GM23248 (cell line): ENCODE data around the gene ELAVL1. TPM values are rescaled to one million over a fixed set of nuclear protein-coding genes. Genes with fewer than 3 reads are reported as not detected.

Experiments
- DNase-seq: peaks from one replicate; pipeline ENCODE4 v3.0.0-alpha.2; 2015
- H2AFZ ChIP-seq: fragments of 200-600 bp; sonication (generic); 2 replicates; pipeline ENCODE4 v1.6.1; 2016; ENCODE audit warnings: antibody characterized with exemption
- H3F3A ChIP-seq: fragments of 200-600 bp; sonication (generic); 2 replicates; pipeline ENCODE4 v1.6.1; 2016; ENCODE audit warnings: mild to moderate bottlenecking, antibody characterized with exemption, mixed run types; ENCODE audit not compliant: insufficient read depth
- H3K27ac ChIP-seq: fragments of 200-600 bp; sonication (generic); 2 replicates; pipeline ENCODE4 v1.5.1; 2016; ENCODE audit warnings: mild to moderate bottlenecking
- H3K27me3 ChIP-seq: fragments of 200-600 bp; sonication (generic); replicated peaks from 2 replicates; pipeline ENCODE4 v1.6.1; 2016; ENCODE audit warnings: mild to moderate bottlenecking; ENCODE audit not compliant: insufficient read depth
- H3K36me3 ChIP-seq: fragments of 200-600 bp; sonication (generic); 2 replicates; pipeline ENCODE4 v1.6.1; 2016; ENCODE audit warnings: low read depth, mild to moderate bottlenecking
- H3K4me1 ChIP-seq: fragments of 200-600 bp; sonication (generic); 2 replicates; pipeline ENCODE4 v1.6.1; 2016; ENCODE audit warnings: mild to moderate bottlenecking; ENCODE audit not compliant: insufficient read depth
- H3K4me2 ChIP-seq: fragments of 200-600 bp; sonication (generic); one replicate; pipeline ENCODE4 v1.6.1; 2016; ENCODE audit warnings: mild to moderate bottlenecking; ENCODE audit not compliant: unreplicated experiment
- H3K4me3 ChIP-seq: fragments of 200-600 bp; sonication (generic); 2 replicates; pipeline ENCODE4 v1.5.1; 2016; ENCODE audit warnings: mild to moderate bottlenecking
- H3K79me2 ChIP-seq: fragments of 200-600 bp; sonication (generic); 2 replicates; pipeline ENCODE4 v1.6.1; 2016; ENCODE audit warnings: mild to moderate bottlenecking; ENCODE audit not compliant: insufficient read depth
- H3K9ac ChIP-seq: fragments of 200-600 bp; sonication (generic); 2 replicates; pipeline ENCODE4 v1.6.1; 2016; ENCODE audit warnings: mild to moderate bottlenecking
- H3K9me2 ChIP-seq: fragments of 200-600 bp; sonication (generic); 2 replicates; pipeline ENCODE4 v1.6.1; 2016; ENCODE audit warnings: mixed run types, mild to moderate bottlenecking, moderate library complexity; ENCODE audit not compliant: insufficient read depth
- H3K9me3 ChIP-seq: fragments of 200-600 bp; sonication (generic); one replicate; pipeline ENCODE4 v1.6.1; 2017; ENCODE audit warnings: low read depth
- H4K20me1 ChIP-seq: fragments of 200-600 bp; sonication (generic); 2 replicates; pipeline ENCODE4 v1.6.0; 2016; ENCODE audit not compliant: insufficient read depth
- EZH2 ChIP-seq: fragments of 200-600 bp; sonication (generic); IDR thresholded peaks from 2 replicates; pipeline ENCODE4 v1.6.1; 2018; ENCODE audit warnings: antibody characterized with exemption, mild to moderate bottlenecking; ENCODE audit not compliant: insufficient read depth, poor library complexity, severe bottlenecking
- EZH2phosphoT487 ChIP-seq: fragments of 200-600 bp; sonication (generic); IDR thresholded peaks from 2 replicates; pipeline ENCODE4 v1.6.1; 2018; ENCODE audit warnings: antibody characterized with exemption, moderate library complexity, mild to moderate bottlenecking, low read depth; ENCODE audit not compliant: insufficient read depth
- WGBS, 2 experiments: methylation state at CpG; one replicate each; pipeline ENCODE4 v1.1.6; 2015 to 2017; ENCODE audit warnings: low lambda C conversion rate in 2 of 2, low coverage in 1 of 2; ENCODE audit errors: missing lambda C conversion rate in 2 of 2; 5-methylcytosine and 5-hydroxymethylcytosine counted together
- in situ Hi-C: fragments of 300-500 bp; cut with MboI; formaldehyde crosslinking; loops from 2 replicates; pipeline ENCODE4 v1.15.0; 2020
- polyA plus RNA-seq: library from polyadenylated mRNA; unstranded; fragments of >200 nt; fragmentation: Nextera tagmentation; extraction: Ambion mirVana; gene quantifications from 2 replicates; pipeline ENCODE4 v1.2.1, GENCODE V29; 2016
- total RNA-seq: library from RNA; depleted of rRNA; stranded (reverse); fragments of >200 nt; shearing (Covaris generic); gene quantifications from 2 replicates; pipeline ENCODE4 v1.2.3, GENCODE V29; 2014; rRNA removed

ELAVL1 gene
- total RNA-seq (44.0 and 48.1 TPM in 2 replicates), polyA plus RNA-seq (74.4 and 78.9 TPM in 2 replicates)

- Histone ChIP-seq H2AFZ (peak within 1 kb of the TSS; percentile 92), H3K9me2 (no peaks in the 10 kb centered on the region), H3K4me2 (peak within 1 kb of the TSS; percentile 98), H3K9ac (peak within 1 kb of the TSS; percentile 88), H3K36me3 (no peaks in the 10 kb centered on the region), H4K20me1 (peaks cover 18% of the 10 kb centered on the region; the same call in 1 of the 2 replicates), H3K4me3 (peak within 1 kb of the TSS; percentile 91), H3K9me3 (no peaks in the 10 kb centered on the region), H3K27ac (peak within 1 kb of the TSS; percentile 61), H3K27me3 (no peaks in the 10 kb centered on the region), H3K4me1 (peaks cover 8% of the 10 kb centered on the region), H3F3A (peaks cover 15% of the 10 kb centered on the region), H3K79me2 (peaks cover 55% of the 10 kb centered on the region)
- DNase-seq: peak; percentile 97
- in situ Hi-C loops: no loop called here
- TF ChIP-seq EZH2 (no peak), EZH2phosphoT487 (no peak)
- WGBS, 2 experiments: 1% methylated on average over 31 to 73 of the region's 98 CpGs
Measured at GRCh38 chr19:8005534-8006256, at the start of gene ELAVL1. Gene ELAVL1, minus strand, starts transcription at chr19:8005641. Its CDS starts 13,826 bp downstream, at chr19:7991815.

- no peak for TF ChIP-seq EZH2
- no peak for TF ChIP-seq EZH2phosphoT487
- no peak overlapping the region for H3K9ac ChIP-seq
- 27 to 40% methylated on average over 9 of the region's 9 CpGs for WGBS, 2 experiments
- no peak overlapping the region for H3K4me3 ChIP-seq
- in situ Hi-C loops: no loop called here
- H3K9me2 ChIP-seq: no peaks in the 10 kb centered on the region
- no peak overlapping the region for H3K4me2 ChIP-seq
- DNase-seq: no peak
- H3K27ac ChIP-seq: no peak overlapping the region
- no peaks in the 10 kb centered on the region for H3K79me2 ChIP-seq
- H3K9me3 ChIP-seq: no peaks in the 10 kb centered on the region
- 0 out of 2 replicates have a peak, but pooled peaks cover 3% of the 10 kb centered on the region for H3K27me3 ChIP-seq
- H3F3A ChIP-seq: no peaks in the 10 kb centered on the region
- no peaks in the 10 kb centered on the region for H3K36me3 ChIP-seq
- H2AFZ ChIP-seq: no peak overlapping the region
- no peaks in the 10 kb centered on the region for H4K20me1 ChIP-seq
- no peaks in the 10 kb centered on the region for H3K4me1 ChIP-seq
Measured at GRCh38 chr19:8054169-8054568, 48.7 kb upstream of the ELAVL1 start.

GRCh38 chr19:8052464-8052859 is 47.0 kb upstream of the ELAVL1 start, which contains the start of gene CCL25:
Gene CCL25, plus strand, starts transcription at chr19:8052760. Its CDS starts 290 bp downstream, at chr19:8053050.
- Histone ChIP-seq H3K9me2 (no peaks in the 10 kb centered on the region), H3K36me3 (no peaks in the 10 kb centered on the region), H3K9ac (no peak within 1 kb of the TSS), H3K4me1 (no peaks in the 10 kb centered on the region), H3F3A (no peaks in the 10 kb centered on the region), H3K4me3 (no peak within 1 kb of the TSS), H2AFZ (no peak within 1 kb of the TSS), H4K20me1 (no peaks in the 10 kb centered on the region), H3K4me2 (no peak within 1 kb of the TSS), H3K27ac (no peak within 1 kb of the TSS), H3K9me3 (no peaks in the 10 kb centered on the region), H3K79me2 (no peaks in the 10 kb centered on the region), H3K27me3 (0 out of 2 replicates have a peak, but pooled peaks cover 3% of the 10 kb centered on the region)
- in situ Hi-C loops: no loop called here
- DNase-seq: no peak
- WGBS, 2 experiments: 41 to 43% methylated on average over 5 to 7 of the region's 7 CpGs
- TF ChIP-seq EZH2: no peak
- no peak for TF ChIP-seq EZH2phosphoT487

DNA sequence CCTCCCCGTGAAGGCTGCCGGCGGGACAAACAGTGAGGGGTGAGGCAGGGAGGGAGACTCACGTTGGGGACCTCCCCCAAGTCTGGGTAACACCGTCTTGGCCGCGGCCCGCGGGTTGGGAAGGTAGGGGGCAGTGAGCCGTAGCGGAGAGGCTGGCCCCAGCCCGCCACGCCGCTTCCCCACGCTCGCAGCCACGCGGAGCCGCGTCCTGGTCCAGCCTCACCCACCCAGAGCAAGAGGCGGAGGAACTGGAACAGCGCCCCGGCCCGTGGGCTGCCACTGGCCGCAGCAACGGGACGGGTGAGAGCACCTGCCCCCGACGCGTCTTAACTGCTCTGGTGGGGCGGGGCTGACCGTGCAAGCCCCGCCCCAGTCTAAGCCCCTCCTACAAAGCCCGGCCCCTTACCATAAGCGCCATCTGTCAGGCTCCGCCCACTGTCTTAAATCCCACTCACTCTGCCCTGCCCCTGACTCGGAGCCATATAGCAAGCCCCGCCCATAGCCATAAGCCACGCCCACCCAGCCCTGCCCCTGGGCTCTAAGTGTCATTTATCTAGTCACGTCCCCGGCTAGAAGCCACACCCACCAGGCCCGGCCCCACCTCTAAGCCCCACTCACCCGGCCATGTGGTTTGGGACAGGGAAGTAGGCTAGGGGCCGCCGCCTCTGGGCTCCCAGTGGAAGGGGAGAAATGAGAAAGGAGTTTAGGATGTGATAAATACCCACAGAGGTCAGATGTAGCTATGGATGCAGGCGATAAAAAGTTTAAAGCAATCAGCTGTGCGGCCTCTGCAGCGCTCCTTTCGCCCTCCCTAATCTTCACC is 45.0 kb upstream of the ELAVL1 start:
- Histone ChIP-seq H3K9ac (no peak overlapping the region), H3K4me1 (no peaks in the 10 kb centered on the region), H3K4me2 (no peak overlapping the region), H3K4me3 (no peak overlapping the region), H3K9me3 (no peaks in the 10 kb centered on the region), H3K79me2 (no peaks in the 10 kb centered on the region), H2AFZ (no peak overlapping the region), H3F3A (no peaks in the 10 kb centered on the region), H4K20me1 (no peaks in the 10 kb centered on the region), H3K27ac (no peak overlapping the region), H3K36me3 (no peaks in the 10 kb centered on the region), H3K9me2 (no peaks in the 10 kb centered on the region), H3K27me3 (0 out of 2 replicates have a peak, but pooled peaks cover 3% of the 10 kb centered on the region)
- 9 to 12% methylated on average over 28 to 40 of the region's 49 CpGs for WGBS, 2 experiments
- peak; percentile 61 for DNase-seq
- in situ Hi-C loops: no loop called here
- no peak for TF ChIP-seq EZH2phosphoT487
- TF ChIP-seq EZH2: no peak
